H1 (cell line): ENCODE results near the gene LRBA. TPM values are rescaled to one million over a fixed set of nuclear protein-coding genes. Genes with fewer than 3 reads are reported as not detected.

Experiments
- CTCF ChIA-PET: fragments of 300-600 bp; sonication (Branson Sonifier 250); formaldehyde crosslinking; loops from one replicate; lab custom pipeline; 2021; ENCODE audit not compliant: partially characterized antibody; lab: Charles Lee
- POLR2A ChIA-PET: fragments of 300-600 bp; sonication (Branson Sonifier 250); formaldehyde crosslinking; loops from one replicate; lab custom pipeline; 2021; ENCODE audit warnings: inconsistent platforms; ENCODE audit not compliant: partially characterized antibody; lab: Charles Lee
- DNase-seq, 2 experiments: peaks; one replicate each; pipeline versions ENCODE4 v3.0.0 to v3.0.0-alpha.2; 2010 to 2022; ENCODE audit warnings: low spot score in 2 of 2, low read depth in 1 of 2, mixed read lengths in 1 of 2
- FAIRE-seq: peaks from 2 replicates; lab custom pipeline; 2011; peaks lifted over from hg19 to GRCh38; lab: Jason Lieb, UNC
- H2AFZ ChIP-seq: 2 replicates; pipeline ENCODE4 v1.8.1; 2012; ENCODE audit warnings: low read length, inconsistent platforms
- H2AK5ac ChIP-seq: 2 replicates; pipeline ENCODE4 v1.6.1; 2013; ENCODE audit warnings: low read depth, low read length
- H2BK120ac ChIP-seq: replicated peaks from 2 replicates; pipeline ENCODE3; 2013; ENCODE audit warnings: low read depth, low read length, inconsistent platforms
- H2BK12ac ChIP-seq: 2 replicates; pipeline ENCODE4 v1.6.1; 2013; ENCODE audit warnings: low read depth, low read length
- H2BK15ac ChIP-seq: 2 replicates; pipeline ENCODE4 v1.6.1; 2013; ENCODE audit warnings: low read length
- H2BK20ac ChIP-seq: 2 replicates; pipeline ENCODE4 v1.6.1; 2013; ENCODE audit warnings: low read length
- H2BK5ac ChIP-seq: 2 replicates; pipeline ENCODE4 v1.6.1; 2013; ENCODE audit warnings: low read depth, low read length
- H3K14ac ChIP-seq: 2 replicates; pipeline ENCODE4 v1.6.1; 2013; ENCODE audit warnings: inconsistent platforms; ENCODE audit not compliant: insufficient read length
- H3K18ac ChIP-seq: 2 replicates; pipeline ENCODE4 v1.6.1; 2013; ENCODE audit warnings: low read length; ENCODE audit errors: extremely low read depth
- H3K23ac ChIP-seq: 2 replicates; pipeline ENCODE4 v1.6.1; 2013; ENCODE audit warnings: inconsistent platforms; ENCODE audit not compliant: insufficient read length
- H3K23me2 ChIP-seq: 2 replicates; pipeline ENCODE4 v1.6.1; 2013; ENCODE audit warnings: low read depth, low read length
- H3K27ac ChIP-seq: 2 replicates; pipeline ENCODE4 v1.6.1; 2011; ENCODE audit warnings: low read depth, low read length, inconsistent platforms
- H3K27me3 ChIP-seq, 4 experiments: replicated peaks in 1 of 4; 1 replicate in 1 of 4; 2 replicates in 3 of 4; pipeline versions ENCODE4 v1.6.1 to v1.8.1; 2011 to 2013; ENCODE audit warnings: low read length in 3 of 4, mild to moderate bottlenecking in 3 of 4, inconsistent platforms in 2 of 4, mixed read lengths in 2 of 4, moderate library complexity in 1 of 4; ENCODE audit not compliant: control insufficient read depth in 3 of 4, insufficient read depth in 3 of 4; ENCODE audit errors: extremely low read depth in 1 of 4
- H3K36me3 ChIP-seq, 4 experiments: 2 replicates each; pipeline versions ENCODE4 v1.6.1 to v1.8.1; 2011 to 2013; ENCODE audit warnings: mild to moderate bottlenecking in 4 of 4, low read length in 3 of 4, moderate library complexity in 2 of 4, control low read depth in 1 of 4, inconsistent platforms in 1 of 4; ENCODE audit not compliant: insufficient read depth in 4 of 4, control insufficient read depth in 2 of 4
- H3K4ac ChIP-seq: replicated peaks from 2 replicates; pipeline ENCODE3; 2013; ENCODE audit warnings: low read length, low read depth, mixed read lengths, inconsistent platforms; ENCODE audit not compliant: insufficient read length
- H3K4me1 ChIP-seq, 4 experiments: replicated peaks in 1 of 4; 1 replicate in 1 of 4; 2 replicates in 3 of 4; pipeline versions ENCODE4 v1.6.1 to v1.8.1; 2011 to 2013; ENCODE audit warnings: low read length in 3 of 4, inconsistent platforms in 2 of 4, mixed read lengths in 1 of 4; ENCODE audit not compliant: insufficient read depth in 4 of 4, control insufficient read depth in 3 of 4
- H3K4me2 ChIP-seq, 2 experiments: 2 replicates each; pipeline versions ENCODE4 v1.6.1 to v1.8.1; 2011 to 2013; ENCODE audit warnings: low read depth in 2 of 2, low read length in 2 of 2, control low read depth in 1 of 2, inconsistent platforms in 1 of 2, mild to moderate bottlenecking in 1 of 2; ENCODE audit not compliant: insufficient read depth in 1 of 2
- H3K4me3 ChIP-seq, 4 experiments: fragments of 200-600, 300-600 bp in 1 of 4; sonication (generic), shearing (Covaris generic), sonication (Bioruptor Twin) in 1 of 4; 2 replicates each; pipeline versions ENCODE4 v1.5.1 to v1.8.1; 2011 to 2016; ENCODE audit warnings: low read length in 4 of 4, low read depth in 3 of 4, control low read depth in 2 of 4, inconsistent platforms in 2 of 4, mild to moderate bottlenecking in 2 of 4, mixed read lengths in 1 of 4, moderate library complexity in 1 of 4; ENCODE audit not compliant: insufficient read depth in 2 of 4; ENCODE audit errors: extremely low read depth in 1 of 4
- H3K56ac ChIP-seq: replicated peaks from 2 replicates; pipeline ENCODE3; 2013; ENCODE audit warnings: low read depth, mild to moderate bottlenecking, mixed read lengths, low read length, inconsistent platforms; ENCODE audit not compliant: insufficient read length
- H3K79me1 ChIP-seq: 2 replicates; pipeline ENCODE4 v1.6.1; 2013; ENCODE audit warnings: low read depth, low read length, control low read depth
- H3K79me2 ChIP-seq, 2 experiments: 2 replicates each; pipeline versions ENCODE4 v1.6.1 to v1.8.1; 2012 to 2013; ENCODE audit warnings: low read length in 2 of 2, mild to moderate bottlenecking in 2 of 2, inconsistent platforms in 1 of 2; ENCODE audit not compliant: insufficient read depth in 2 of 2, control insufficient read depth in 1 of 2
- H3K9ac ChIP-seq, 4 experiments: replicated peaks in 1 of 4; 1 replicate in 1 of 4; 2 replicates in 3 of 4; pipeline versions ENCODE4 v1.6.1 to v1.8.1; 2011 to 2013; ENCODE audit warnings: low read depth in 3 of 4, low read length in 3 of 4, control low read depth in 2 of 4, mild to moderate bottlenecking in 2 of 4, moderate library complexity in 2 of 4, inconsistent platforms in 1 of 4; ENCODE audit errors: extremely low read depth in 1 of 4
- H3K9me3 ChIP-seq, 2 experiments: 2 replicates each; pipeline versions ENCODE4 v1.6.1 to v1.8.1; 2012 to 2013; ENCODE audit warnings: mild to moderate bottlenecking in 2 of 2, moderate library complexity in 2 of 2, control low read depth in 1 of 2, inconsistent platforms in 1 of 2, low read depth in 1 of 2, low read length in 1 of 2, mixed read lengths in 1 of 2; ENCODE audit not compliant: insufficient read depth in 2 of 2
- H4K20me1 ChIP-seq, 2 experiments: replicated peaks in 1 of 2; 2 replicates each; pipeline versions ENCODE3 to v1.8.1; 2011 to 2013; ENCODE audit warnings: inconsistent platforms in 2 of 2, low read length in 2 of 2, mild to moderate bottlenecking in 1 of 2; ENCODE audit not compliant: insufficient read depth in 2 of 2, control insufficient read depth in 1 of 2
- H4K5ac ChIP-seq: 2 replicates; pipeline ENCODE4 v1.6.1; 2013; ENCODE audit warnings: low read length, low read depth, mixed read lengths, inconsistent platforms; ENCODE audit not compliant: insufficient read length
- H4K8ac ChIP-seq: 2 replicates; pipeline ENCODE4 v1.8.0; 2013; ENCODE audit warnings: mild to moderate bottlenecking, moderate library complexity, low read length, inconsistent platforms; ENCODE audit not compliant: insufficient read depth; ENCODE audit errors: extremely low read depth
- H4K91ac ChIP-seq: replicated peaks from 2 replicates; pipeline ENCODE3; 2013; ENCODE audit warnings: low read length, mixed read lengths, inconsistent platforms; ENCODE audit not compliant: insufficient read length
- ATF2 ChIP-seq: IDR thresholded peaks from 2 replicates; pipeline ENCODE4 v1.6.1; 2012; ENCODE audit warnings: low read length, inconsistent platforms
- BRCA1 ChIP-seq: IDR thresholded peaks from 2 replicates; pipeline ENCODE4 v1.6.1; 2012; ENCODE audit warnings: low read depth, low read length, improper control_type of control experiment
- CBX5 ChIP-seq: fragments of 300-800, 300-1000 bp; sonication (generic); IDR thresholded peaks from 2 replicates; pipeline ENCODE4 v1.7.1; 2016; ENCODE audit warnings: antibody characterized with exemption, low read length, low read depth
- CREB1 ChIP-seq: IDR thresholded peaks from 2 replicates; pipeline ENCODE4 v1.6.1; 2012; ENCODE audit warnings: inconsistent platforms
- EGR1 ChIP-seq: IDR thresholded peaks from 2 replicates; pipeline ENCODE4 v1.6.1; 2011; ENCODE audit warnings: low read depth, low read length, borderline replicate concordance
- FOSL1 ChIP-seq: IDR thresholded peaks from 2 replicates; pipeline ENCODE4 v1.6.1; 2011; ENCODE audit warnings: mild to moderate bottlenecking, low read depth, low read length, moderate library complexity; ENCODE audit not compliant: insufficient read depth
- HDAC6 ChIP-seq: IDR thresholded peaks from one replicate; pipeline ENCODE4 v1.7.1; 2012; ENCODE audit warnings: low read depth, mild to moderate bottlenecking, inconsistent platforms, low read length, moderate library complexity
- POU5F1 ChIP-seq: IDR thresholded peaks from 2 replicates; pipeline ENCODE4 v1.6.1; 2011; ENCODE audit warnings: low read depth, mild to moderate bottlenecking, low read length, moderate library complexity
- SAP30 ChIP-seq: fragments of 300-600 bp; sonication (generic); IDR thresholded peaks from 2 replicates; pipeline ENCODE4 v1.7.1; 2012; ENCODE audit warnings: low read length, moderate library complexity, mild to moderate bottlenecking, inconsistent platforms; ENCODE audit not compliant: insufficient read depth, insufficient replicate concordance
- SP4 ChIP-seq: IDR thresholded peaks from 2 replicates; pipeline ENCODE4 v1.6.1; 2012; ENCODE audit warnings: low read length, inconsistent platforms
- SRF ChIP-seq: IDR thresholded peaks from 2 replicates; pipeline ENCODE4 v1.6.1; 2011; ENCODE audit warnings: mild to moderate bottlenecking, low read depth, low read length, moderate library complexity
- TAF7 ChIP-seq: optimal IDR thresholded peaks from 2 replicates; pipeline ENCODE3; 2011; ENCODE audit warnings: low read depth, mild to moderate bottlenecking, inconsistent platforms, low read length, moderate library complexity, borderline replicate concordance
- TBP ChIP-seq: IDR thresholded peaks from 2 replicates; pipeline ENCODE4 v1.6.1; 2011; ENCODE audit warnings: low read depth, low read length, improper control_type of control experiment
- polyA plus RNA-seq, 7 experiments: library from polyadenylated mRNA; depleted of rRNA in 3 of 7; stranded (reverse) in 5 of 7; unstranded in 2 of 7; fragments of >200 nt in 5 of 7; fragments of 200-250 nt in 2 of 7; gene quantifications; 1 replicate in 5 of 7; 2 replicates in 1 of 7; 4 replicates in 1 of 7; pipeline versions ENCODE4 v1.2.1 to v1.2.3, GENCODE V29; 2011 to 2013; ENCODE audit warnings: missing spikeins in 2 of 7, mixed read lengths in 2 of 7
- total RNA-seq: library from RNA; stranded (reverse); fragmentation: NEBNext Ultra II Directional; extraction: Animal tissue kit (Norgen Biotek cat#: 25700); gene quantifications from 2 replicates; pipeline ENCODE4 v1.2.1, GENCODE V29; 2021
- TF ChIP-seq, protein P1 (sequence below): IDR thresholded peaks from 2 replicates; pipeline ENCODE4 v1.6.1; 2011; ENCODE audit warnings: low read depth, mild to moderate bottlenecking, low read length; ENCODE audit not compliant: insufficient read depth

Gene LRBA
- total and polyA plus RNA-seq, 2 of the 8 experiments (the other 6 are each of a cell fraction or from before 2014, with no cell fraction given) = 54.6 to 83.2 TPM

DNA sequence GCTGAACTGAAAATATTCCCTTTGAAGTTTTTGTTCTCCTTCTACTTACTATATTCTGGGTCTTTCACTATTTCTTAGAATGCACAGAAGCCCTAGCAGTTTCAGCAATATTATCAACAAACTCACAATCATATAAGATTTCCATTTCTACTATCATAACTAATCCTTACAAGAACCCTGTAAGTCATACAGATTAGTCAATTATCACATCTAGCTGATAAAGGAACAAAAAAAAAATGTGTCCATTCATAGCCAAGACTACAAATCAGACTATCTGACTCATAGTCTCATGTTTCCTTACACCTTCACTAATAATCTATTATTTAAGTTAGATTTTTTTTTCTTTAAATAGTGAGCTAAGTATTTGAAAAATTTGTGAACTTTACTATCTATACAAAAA lies 72.5 kb downstream of the LRBA start:
- Histone ChIP-seq H3K36me3 (no peaks in the 10 kb centered on the region), H3K27me3 (no peaks in the 10 kb centered on the region), H2BK15ac (no peak overlapping the region), H3K23me2 (no peaks in the 10 kb centered on the region), H4K5ac (no peak overlapping the region), H3K14ac (no peak overlapping the region), H2BK12ac (no peak overlapping the region), H3K79me1 (no peaks in the 10 kb centered on the region; the same call in 1 of the 2 replicates), H3K4ac (no peak overlapping the region), H2BK5ac (no peak overlapping the region), H3K79me2 (peaks cover 0 to 77% of the 10 kb centered on the region in 2 experiments; a peak in 2 of 4 replicates), H3K56ac (no peak overlapping the region), H3K9me3 (no peaks in the 10 kb centered on the region), H2AFZ (no peak overlapping the region), H2BK120ac (no peak overlapping the region), H4K91ac (no peak overlapping the region), H3K27ac (no peak overlapping the region), H3K23ac (no peak overlapping the region), H3K18ac (no peak overlapping the region), H3K4me1 (peaks cover 2 to 6% (median 3%) of the 10 kb centered on the region in 4 experiments; a peak in 4 of 7 replicates), H4K20me1 (no peaks in the 10 kb centered on the region), H3K4me2 (no peak overlapping the region), H2BK20ac (no peak overlapping the region), H2AK5ac (no peak overlapping the region), H3K9ac (no peak overlapping the region), H3K4me3 (no peak overlapping the region), H4K8ac (no peak overlapping the region)
- no peak for DNase-seq
- ChIA-PET POLR2A (no interaction called here), CTCF (interaction anchor here (0.6 to 0.8 kb wide), 2 partner anchors 18 to 358 kb away, joined by 3 read pairs; no protein-coding TSS in a partner anchor)
- no peak for FAIRE-seq
- TF ChIP-seq, protein P1, sequence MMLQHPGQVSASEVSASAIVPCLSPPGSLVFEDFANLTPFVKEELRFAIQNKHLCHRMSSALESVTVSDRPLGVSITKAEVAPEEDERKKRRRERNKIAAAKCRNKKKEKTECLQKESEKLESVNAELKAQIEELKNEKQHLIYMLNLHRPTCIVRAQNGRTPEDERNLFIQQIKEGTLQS = no peak
- no peak for TF ChIP-seq BRCA1
- TF ChIP-seq TBP = no peak
- TF ChIP-seq SAP30 = no peak
- no peak for TF ChIP-seq CREB1
- TF ChIP-seq SP4 = no peak
- TF ChIP-seq CBX5 = no peak
- no peak for TF ChIP-seq TAF7
- no peak for TF ChIP-seq POU5F1
- TF ChIP-seq HDAC6 = no peak
- no peak for TF ChIP-seq EGR1
- TF ChIP-seq SRF = no peak
- TF ChIP-seq ATF2 = no peak
- TF ChIP-seq FOSL1 = no peak
